Esophagus squamous epithelium (tissue), 5 donors: ENCODE data around the gene DNAH1. TPM values are rescaled to one million over a fixed set of nuclear protein-coding genes. Genes with fewer than 3 reads are reported as not detected.

Experiments used
- DNase-seq: peaks from one replicate; lab custom pipeline; 2025; lab: John Stamatoyannopoulos, UW
- H3K27ac ChIP-seq, 4 donors: fragments of 200-600 bp; sonication (generic); one replicate each; pipeline ENCODE4 v1.5.1; 2016 to 2019; ENCODE audit warnings: mild to moderate bottlenecking in 1 of 4
- H3K27me3 ChIP-seq, 4 donors: fragments of 200-600 bp; sonication (generic); 1 replicate in 3 of 4; 2 replicates in 1 of 4; pipeline versions ENCODE4 v1.5.1 to v1.6.0; 2017 to 2021; ENCODE audit warnings: antibody characterized with exemption in 1 of 4
- H3K36me3 ChIP-seq, 3 donors: fragments of 200-600 bp; sonication (generic); one replicate each; pipeline ENCODE4 v1.5.1; 2016 to 2019
- H3K4me1 ChIP-seq, 3 donors: fragments of 200-600 bp; sonication (generic); one replicate each; pipeline ENCODE4 v1.5.1; 2017 to 2019
- H3K4me3 ChIP-seq, 4 donors: fragments of 200-600 bp; sonication (generic); 1 replicate in 3 of 4; 2 replicates in 1 of 4; pipeline ENCODE4 v1.5.1; 2016 to 2019; ENCODE audit warnings: mild to moderate bottlenecking in 2 of 4, moderate library complexity in 1 of 4
- H3K9me3 ChIP-seq, 3 donors: fragments of 200-600 bp; sonication (generic); one replicate each; pipeline ENCODE4 v1.5.1; 2016 to 2019
- CTCF ChIP-seq, 6 experiments: fragments of 450-650 bp in 4 of 6; fragments of 200-600 bp in 2 of 6; sonication (generic) in 2 of 6; IDR thresholded peaks; one replicate each; pipeline ENCODE4 v1.5.1; 2016 to 2019; ENCODE audit warnings: antibody characterized with exemption in 6 of 6, mild to moderate bottlenecking in 4 of 6, moderate library complexity in 4 of 6
- POLR2A ChIP-seq, 4 donors: fragments of 450-650 bp; IDR thresholded peaks; one replicate each; pipeline ENCODE4 v1.6.1; 2017; ENCODE audit warnings: antibody characterized with exemption in 4 of 4, mild to moderate bottlenecking in 4 of 4, moderate library complexity in 3 of 4
- WGBS, 2 donors: methylation state at CpG; one replicate each; pipeline ENCODE4 v1.1.5; 2018; 5-methylcytosine and 5-hydroxymethylcytosine counted together
- intact Hi-C: fragments of 100-400 bp; cut with DNase I; formaldehyde crosslinking; loops from one replicate; pipeline ENCODE4 v1.15.0; 2022
- total RNA-seq, 4 donors: library from RNA; depleted of rRNA; stranded (reverse); fragments of >200 nt; gene quantifications; one replicate each; pipeline ENCODE4 v1.1.0, GENCODE V29; 2016
- donor health status: DM: yes; HTN: yes; CAD: no.

DNAH1 gene
- total RNA-seq, 4 donors from 2014 or later = 1.3 to 5.9 (median 1.9) TPM

- peak overlapping the region in 1 of 4 donors; percentile 34 for H3K4me3 ChIP-seq
- no peak for TF ChIP-seq POLR2A (IDR thresholded peaks at IDR 0.05)
- TF ChIP-seq CTCF (IDR thresholded peaks at IDR 0.05) = no peak
Observed at GRCh38 chr3:52318186-52318816, 2.2 kb downstream of the DNAH1 start.

GRCh38 chr3:52319921-52320595, 3.9 kb downstream of the DNAH1 start:
- intact Hi-C loops = no loop called here
- Histone ChIP-seq H3K9me3 (no peaks in the 10 kb centered on the region), H3K4me1 (peaks cover 10 to 19% (median 14%) of the 10 kb centered on the region in 3 donors), H3K27me3 (no peaks in the 10 kb centered on the region), H3K27ac (no peak overlapping the region), H3K36me3 (no peaks in the 10 kb centered on the region), H3K4me3 (no peak overlapping the region)
- no peak for TF ChIP-seq POLR2A (IDR thresholded peaks at IDR 0.05)
- no peak for TF ChIP-seq CTCF (IDR thresholded peaks at IDR 0.05)
- DNase-seq = no peak
- 56 to 71% methylated on average over 6 to 7 of the region's 10 CpGs for WGBS, 2 donors

More at GRCh38 chr3:52318186-52318816, 2.2 kb downstream of the DNAH1 start:
- 49 to 61% methylated on average over 14 of the region's 14 CpGs for WGBS, 2 donors
- H3K36me3 ChIP-seq = no peaks in the 10 kb centered on the region
- no peaks in the 10 kb centered on the region for H3K9me3 ChIP-seq
- no peak overlapping the region for H3K27ac ChIP-seq
- no peaks in the 10 kb centered on the region for H3K27me3 ChIP-seq
- intact Hi-C loops = no loop called here
- H3K4me1 ChIP-seq = peaks cover 19 to 34% (median 21%) of the 10 kb centered on the region in 3 donors
- DNase-seq = no peak

GRCh38 chr3:52321481-52321880, 5.4 kb downstream of the DNAH1 start:
- WGBS, 2 donors = 62 to 70% methylated on average over 2 of the region's 5 CpGs
- H3K4me3 ChIP-seq = no peak overlapping the region
- no peak for DNase-seq
- H3K36me3 ChIP-seq = no peaks in the 10 kb centered on the region
- intact Hi-C loops = no loop called here
- H3K27me3 ChIP-seq = no peaks in the 10 kb centered on the region
- H3K4me1 ChIP-seq = peaks cover 10 to 19% (median 14%) of the 10 kb centered on the region in 3 donors
- TF ChIP-seq CTCF (IDR thresholded peaks at IDR 0.05) (no peak), POLR2A (IDR thresholded peaks at IDR 0.05) (no peak)
- no peak overlapping the region for H3K27ac ChIP-seq
- H3K9me3 ChIP-seq = no peaks in the 10 kb centered on the region

GRCh38 chr3:52322466-52322865, 6.3 kb downstream of the DNAH1 start:
- intact Hi-C loops = no loop called here
- no peak for DNase-seq
- Histone ChIP-seq H3K4me3 (no peak overlapping the region), H3K36me3 (no peaks in the 10 kb centered on the region), H3K4me1 (peaks cover 7 to 13% (median 9%) of the 10 kb centered on the region in 3 donors), H3K9me3 (no peaks in the 10 kb centered on the region), H3K27me3 (no peaks in the 10 kb centered on the region), H3K27ac (no peak overlapping the region)
- TF ChIP-seq CTCF (IDR thresholded peaks at IDR 0.05) = no peak
- WGBS, 2 donors = 83 to 91% methylated on average over 5 of the region's 7 CpGs
